Tibial nerve (tissue), 4 donors: ENCODE measurements around the gene CES2. TPM values are rescaled to one million over a fixed set of nuclear protein-coding genes. Genes with fewer than 3 reads are reported as not detected.
"Not testable (repeated sequence)": the region's sequence is repeated elsewhere in the genome, so short reads cannot be mapped to it uniquely, and the experiment has no call there.

ENCODE experiments used
- DNase-seq, 2 donors: peaks; one replicate each; pipeline ENCODE4 v3.0.0-alpha.2; 2019; ENCODE audit warnings: low spot score in 2 of 2
- H3K27ac ChIP-seq, 4 donors: fragments of 200-600 bp; sonication (generic) in 3 of 4; one replicate each; pipeline ENCODE4 v1.5.1; 2017 to 2019; ENCODE audit warnings: mild to moderate bottlenecking in 1 of 4
- H3K27me3 ChIP-seq, 2 donors: fragments of 200-600 bp; sonication (generic) in 1 of 2; one replicate each; pipeline versions ENCODE4 v1.5.1 to v1.6.0; 2017 to 2019
- H3K36me3 ChIP-seq, 3 donors: fragments of 200-600 bp; sonication (generic); one replicate each; pipeline ENCODE4 v1.5.1; 2018 to 2019
- H3K4me1 ChIP-seq, 4 donors: fragments of 200-600 bp; sonication (generic) in 3 of 4; one replicate each; pipeline ENCODE4 v1.5.1; 2017 to 2019
- H3K4me3 ChIP-seq, 4 donors: fragments of 200-600 bp; sonication (generic) in 3 of 4; one replicate each; pipeline ENCODE4 v1.5.1; 2017 to 2019; ENCODE audit warnings: mild to moderate bottlenecking in 1 of 4, moderate library complexity in 1 of 4
- H3K9me3 ChIP-seq, 4 donors: fragments of 200-600 bp; sonication (generic) in 3 of 4; one replicate each; pipeline ENCODE4 v1.5.1; 2017 to 2019
- EP300 ChIP-seq, 2 donors: sonication (generic); formaldehyde crosslinking; IDR thresholded peaks; one replicate each; pipeline ENCODE4 v1.6.1; 2017; ENCODE audit warnings: antibody characterized with exemption in 2 of 2, mild to moderate bottlenecking in 1 of 2
- POLR2A ChIP-seq, 2 donors: fragments of 450-650 bp; IDR thresholded peaks; one replicate each; pipeline ENCODE4 v1.6.1; 2017; ENCODE audit warnings: antibody characterized with exemption in 2 of 2, mild to moderate bottlenecking in 2 of 2, moderate library complexity in 2 of 2
- WGBS, 2 donors: methylation state at CpG; one replicate each; pipeline ENCODE4 v1.1.5; 2018; 5-methylcytosine and 5-hydroxymethylcytosine counted together
- total RNA-seq, 4 donors: library from RNA; depleted of rRNA; stranded (reverse); fragments of >200 nt; gene quantifications; one replicate each; pipeline ENCODE4 v1.1.0, GENCODE V29; 2016
- TF ChIP-seq, protein P1 (sequence below), 5 experiments: fragments of 200-600 bp in 3 of 5; fragments of 450-650 bp in 2 of 5; sonication (generic) in 3 of 5; IDR thresholded peaks; one replicate each; pipeline ENCODE4 v1.5.1; 2016 to 2019; ENCODE audit warnings: antibody characterized with exemption in 5 of 5, mild to moderate bottlenecking in 3 of 5, moderate library complexity in 2 of 5

The CES2 gene
- total RNA-seq, 4 donors from 2014 or later, result 29.2 to 45.0 (median 34.4) TPM

DNA sequence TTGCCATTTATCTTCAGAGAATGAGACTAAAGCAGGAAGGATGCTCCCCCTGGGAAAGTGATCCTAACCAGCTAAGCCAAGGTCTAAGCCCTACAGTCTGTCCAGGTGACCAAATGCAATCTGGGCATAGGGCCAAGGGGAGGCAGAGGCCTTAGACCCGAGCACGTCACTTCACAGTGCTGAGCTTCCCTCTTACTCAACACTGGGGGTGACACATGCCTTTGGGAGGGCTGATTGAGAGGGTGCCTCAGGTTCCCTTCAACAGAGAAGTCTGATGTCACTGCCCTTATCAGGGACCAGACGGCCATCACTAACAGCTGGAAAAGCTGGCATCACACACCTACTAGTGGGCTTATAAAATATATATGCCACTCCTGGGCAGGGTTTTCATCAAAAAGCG, 5.1 kb upstream of the CES2 start:
- no peak for DNase-seq
- no peak for TF ChIP-seq POLR2A (IDR thresholded peaks at IDR 0.05)
- TF ChIP-seq EP300 (IDR thresholded peaks at IDR 0.05), result no peak
- TF ChIP-seq, protein P1, sequence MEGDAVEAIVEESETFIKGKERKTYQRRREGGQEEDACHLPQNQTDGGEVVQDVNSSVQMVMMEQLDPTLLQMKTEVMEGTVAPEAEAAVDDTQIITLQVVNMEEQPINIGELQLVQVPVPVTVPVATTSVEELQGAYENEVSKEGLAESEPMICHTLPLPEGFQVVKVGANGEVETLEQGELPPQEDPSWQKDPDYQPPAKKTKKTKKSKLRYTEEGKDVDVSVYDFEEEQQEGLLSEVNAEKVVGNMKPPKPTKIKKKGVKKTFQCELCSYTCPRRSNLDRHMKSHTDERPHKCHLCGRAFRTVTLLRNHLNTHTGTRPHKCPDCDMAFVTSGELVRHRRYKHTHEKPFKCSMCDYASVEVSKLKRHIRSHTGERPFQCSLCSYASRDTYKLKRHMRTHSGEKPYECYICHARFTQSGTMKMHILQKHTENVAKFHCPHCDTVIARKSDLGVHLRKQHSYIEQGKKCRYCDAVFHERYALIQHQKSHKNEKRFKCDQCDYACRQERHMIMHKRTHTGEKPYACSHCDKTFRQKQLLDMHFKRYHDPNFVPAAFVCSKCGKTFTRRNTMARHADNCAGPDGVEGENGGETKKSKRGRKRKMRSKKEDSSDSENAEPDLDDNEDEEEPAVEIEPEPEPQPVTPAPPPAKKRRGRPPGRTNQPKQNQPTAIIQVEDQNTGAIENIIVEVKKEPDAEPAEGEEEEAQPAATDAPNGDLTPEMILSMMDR (IDR thresholded peaks at IDR 0.05), result no peak
- WGBS, 2 donors, result 57 to 63% methylated on average over 4 of the region's 4 CpGs
- Histone ChIP-seq H3K4me1 (peaks cover 5 to 44% (median 21%) of the 10 kb centered on the region in 4 donors), H3K36me3 (peaks cover 0 to 28% (median 0%) of the 10 kb centered on the region in 3 donors), H3K27me3 (peaks cover 0 to 2% of the 10 kb centered on the region in 2 donors), H3K27ac (no peak overlapping the region), H3K4me3 (no peak overlapping the region), H3K9me3 (no peaks in the 10 kb centered on the region)

DNA sequence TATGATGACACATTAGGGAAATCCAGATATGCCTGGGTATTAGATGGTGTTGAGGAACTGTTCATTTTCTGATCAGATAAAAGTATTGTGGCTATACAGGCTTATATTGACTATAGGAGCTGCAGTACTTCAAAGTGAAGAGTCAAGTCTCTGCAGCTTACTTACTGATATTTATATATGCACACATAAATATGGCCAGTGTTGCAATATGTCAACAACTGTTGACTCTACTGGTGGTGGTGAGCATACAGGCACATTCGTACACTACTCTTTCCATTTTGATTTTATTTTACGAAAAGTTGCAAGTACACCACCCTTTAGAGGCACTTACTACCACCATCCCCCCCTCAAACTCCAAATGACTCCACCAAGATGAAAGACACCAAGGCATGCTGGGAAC, 3.7 kb upstream of the CES2 start:
- TF ChIP-seq POLR2A (IDR thresholded peaks at IDR 0.05) (no peak), EP300 (IDR thresholded peaks at IDR 0.05) (no peak)
- TF ChIP-seq, protein P1 (IDR thresholded peaks at IDR 0.05), result no peak
- peaks cover 5 to 47% (median 30%) of the 10 kb centered on the region in 4 donors for H3K4me1 ChIP-seq
- H3K4me3 ChIP-seq, result no peak overlapping the region
- no peak for DNase-seq
- no peaks in the 10 kb centered on the region for H3K27me3 ChIP-seq
- H3K36me3 ChIP-seq, result peaks cover 0 to 28% (median 0%) of the 10 kb centered on the region in 3 donors
- no peak overlapping the region for H3K27ac ChIP-seq
- 87 to 90% methylated on average over 2 of the region's 2 CpGs for WGBS, 2 donors
- no peaks in the 10 kb centered on the region for H3K9me3 ChIP-seq

DNA sequence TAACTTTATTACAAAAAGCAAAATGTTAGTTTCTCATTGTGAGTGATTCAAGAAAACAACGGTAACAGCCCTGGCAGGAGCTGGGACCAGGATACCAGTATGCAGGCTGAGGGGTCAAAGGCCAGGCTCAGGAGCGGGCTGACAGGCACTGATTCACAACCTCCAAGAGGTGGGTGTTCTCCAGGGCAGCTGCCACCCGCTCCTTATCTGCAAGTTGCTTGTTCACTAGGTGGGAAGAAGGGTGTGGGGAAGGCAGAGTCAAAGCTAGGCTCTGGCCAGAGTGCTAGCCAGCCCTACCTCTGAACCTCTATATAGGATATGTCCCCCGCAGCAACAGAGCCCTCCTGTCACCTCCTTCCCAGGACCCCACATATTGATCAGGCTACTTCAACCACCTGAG, 3.2 kb upstream of the CES2 start:
- Histone ChIP-seq H3K4me3 (no peak overlapping the region), H3K9me3 (no peaks in the 10 kb centered on the region), H3K36me3 (peaks cover 0 to 29% (median 0%) of the 10 kb centered on the region in 3 donors), H3K27me3 (no peaks in the 10 kb centered on the region), H3K27ac (no peak overlapping the region), H3K4me1 (peaks cover 5 to 47% (median 33%) of the 10 kb centered on the region in 4 donors)
- TF ChIP-seq, protein P1 (IDR thresholded peaks at IDR 0.05), result no peak
- TF ChIP-seq POLR2A (IDR thresholded peaks at IDR 0.05) (no peak), EP300 (IDR thresholded peaks at IDR 0.05) (no peak)
- DNase-seq, result no peak
- 71 to 76% methylated on average over 4 of the region's 4 CpGs for WGBS, 2 donors

DNA sequence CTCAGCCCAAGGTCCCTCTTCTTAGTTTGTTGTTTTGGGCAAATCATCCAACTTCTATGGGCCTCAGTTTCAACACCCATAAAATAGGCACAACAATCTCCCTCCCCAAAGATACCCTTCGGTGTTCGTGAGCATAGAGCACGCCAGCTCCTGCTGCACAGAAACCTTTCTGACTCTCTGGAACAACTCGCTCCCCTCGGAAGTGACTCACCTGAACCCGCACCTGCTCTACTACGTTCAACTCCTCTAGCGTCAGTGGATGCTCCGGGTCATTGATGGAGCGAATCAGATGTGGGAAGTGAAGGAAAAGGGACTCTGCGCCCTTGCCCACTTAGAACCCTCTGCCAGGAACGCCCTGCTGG, 1.6 kb upstream of the CES2 start:
- WGBS, 2 donors, result 1 to 4% methylated on average over 11 to 12 of the region's 12 CpGs
- Histone ChIP-seq H3K4me1 (peaks cover 5 to 57% (median 34%) of the 10 kb centered on the region in 4 donors), H3K9me3 (no peaks in the 10 kb centered on the region), H3K27me3 (no peaks in the 10 kb centered on the region), H3K4me3 (peak overlapping the region; percentile 91 to 100 (median 99)), H3K36me3 (peaks cover 0 to 46% (median 0%) of the 10 kb centered on the region in 3 donors), H3K27ac (peak overlapping the region; percentile 89 to 98 (median 96))
- no peak for TF ChIP-seq EP300 (IDR thresholded peaks at IDR 0.05)
- no peak for TF ChIP-seq POLR2A (IDR thresholded peaks at IDR 0.05)
- DNase-seq, result no peak

DNA sequence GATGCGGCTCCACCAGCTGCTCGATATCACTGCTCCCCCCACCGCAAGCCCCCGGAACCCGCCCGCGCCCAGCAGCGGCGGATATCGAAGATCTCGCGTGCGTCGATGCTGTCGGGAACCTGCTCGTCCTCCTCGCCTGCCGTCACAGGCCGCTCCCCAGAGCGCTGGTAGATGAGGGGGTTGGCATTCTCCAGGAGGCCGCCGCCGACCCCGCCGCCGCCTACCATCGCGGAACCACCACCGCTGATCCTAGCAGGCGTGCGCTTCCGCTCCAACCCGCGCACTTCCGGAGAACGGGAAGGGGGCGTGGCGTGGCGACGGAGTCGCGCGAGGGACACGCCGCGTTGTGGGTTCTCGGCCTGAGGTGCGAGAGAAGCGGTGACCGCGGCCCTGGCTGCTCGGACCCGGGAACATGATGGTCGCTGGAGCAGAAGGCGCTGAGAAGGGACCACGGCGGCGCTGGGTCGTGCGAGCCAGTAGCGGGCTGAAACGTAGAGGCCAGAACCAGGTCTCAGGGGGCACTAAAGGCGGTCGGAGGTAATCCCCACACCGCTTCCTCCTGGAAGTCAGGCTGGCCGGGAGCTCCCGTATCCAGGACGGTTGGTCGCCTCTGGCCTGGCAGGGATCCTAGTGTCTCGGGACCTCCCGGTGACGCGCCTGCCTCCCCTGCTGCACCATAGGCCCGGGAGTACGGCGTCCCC, 1.0 kb upstream of the CES2 start, which contains the start of gene CIAO2B:
Gene CIAO2B, minus strand, starts transcription at position 265 of the 701 bp plus-strand sequence. Its CDS starts 38 bp downstream, at position 227.
- TF ChIP-seq EP300 (IDR thresholded peaks at IDR 0.05) (peak; percentile 70 to 99), POLR2A (IDR thresholded peaks at IDR 0.05) (peak; percentile 46 to 81)
- TF ChIP-seq, protein P1 (IDR thresholded peaks at IDR 0.05), result peak in 1 of 5 experiments; percentile 20
- H3K4me3 ChIP-seq, result peak within 1 kb of the TSS; percentile 91 to 100 (median 99)
- H3K27me3 ChIP-seq, result no peaks in the 10 kb centered on the region
- H3K27ac ChIP-seq, result peak within 1 kb of the TSS; percentile 89 to 98 (median 96)
- H3K9me3 ChIP-seq, result no peaks in the 10 kb centered on the region
- peaks cover 5 to 57% (median 34%) of the 10 kb centered on the region in 4 donors for H3K4me1 ChIP-seq
- H3K36me3 ChIP-seq, result peaks cover 0 to 51% (median 0%) of the 10 kb centered on the region in 3 donors
- 0 to 1% methylated on average over 22 to 38 of the region's 76 CpGs for WGBS, 2 donors
- peak; percentile 80 to 86 for DNase-seq

DNA sequence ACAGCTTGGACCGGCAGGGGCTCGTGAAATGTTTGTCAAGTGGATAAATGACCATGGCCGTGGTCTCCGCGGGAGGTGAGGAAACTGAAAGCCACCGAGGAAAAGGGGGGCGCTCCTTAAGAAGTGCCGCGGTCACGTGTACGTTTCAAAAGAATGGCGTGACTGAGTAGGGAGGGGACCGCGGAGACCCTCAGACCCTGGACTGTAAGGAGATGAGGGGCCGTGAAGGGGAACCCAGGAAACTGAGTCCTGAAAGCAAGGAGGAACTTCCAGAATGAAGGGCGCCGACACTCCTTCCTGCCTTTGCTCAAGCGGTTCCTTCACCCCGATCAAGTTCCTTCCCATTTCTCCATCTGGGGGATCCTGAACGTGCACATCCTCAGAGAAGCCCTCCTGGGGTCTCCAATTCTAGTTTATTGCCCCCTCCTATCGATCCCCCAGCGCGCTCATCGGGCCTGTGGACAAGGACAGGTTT, 440 bp upstream of the CES2 start:
- WGBS, 2 donors, result 0 to 1% methylated on average over 24 of the region's 24 CpGs
- H3K4me1 ChIP-seq, result peaks cover 5 to 57% (median 34%) of the 10 kb centered on the region in 4 donors
- H3K9me3 ChIP-seq, DNase-seq, H3K27me3 ChIP-seq: not testable (repeated sequence)
- H3K27ac ChIP-seq, result peak overlapping the region; percentile 89 to 98 (median 96)
- H3K36me3 ChIP-seq, result peaks cover 0 to 56% (median 2%) of the 10 kb centered on the region in 3 donors
- H3K4me3 ChIP-seq, result peak overlapping the region; percentile 91 to 100 (median 99)
